ENCODE results near the gene KLHL1. TPM values are rescaled to one million over a fixed set of nuclear protein-coding genes. Genes with fewer than 3 reads are reported as not detected.

KLHL1 gene
- polyA plus RNA-seq, 1 of the 3 experiments (the other 2 are of a cell fraction) = not detected

- CTCF ChIA-PET = interaction anchor here (0.7 kb wide), 1 partner anchor 14 kb away, joined by 3 read pairs; no protein-coding TSS in a partner anchor
- Histone ChIP-seq H3K9me2 (no peaks in the 10 kb centered on the region), H3K27ac (ENCODE audit: low read depth in 2 of 2, low read length in 1 of 2) (no peak overlapping the region), H3F3A (replicated peaks; ENCODE audit: insufficient read depth) (no peaks in the 10 kb centered on the region), H3K9me3 (no peaks in the 10 kb centered on the region), H3K79me2 (ENCODE audit: insufficient read depth) (no peaks in the 10 kb centered on the region), H3K9ac (no peak overlapping the region), H4K20me1 (ENCODE audit: insufficient read depth) (no peaks in the 10 kb centered on the region), H3K4me2 (no peak overlapping the region), H3K36me3 (replicated peaks in 1 of 2; ENCODE audit: control insufficient read depth in 1 of 2, insufficient read depth in 2 of 2, low read length in 1 of 2) (no peaks in the 10 kb centered on the region), H3K4me3 (ENCODE audit: low read depth in 2 of 2, low read length in 1 of 2) (no peak overlapping the region), H2AFZ (ENCODE audit: low read depth) (no peak overlapping the region), H3K27me3 (ENCODE audit: insufficient read depth) (no peaks in the 10 kb centered on the region), H3K4me1 (ENCODE audit: control insufficient read depth in 1 of 2, insufficient read depth in 2 of 2, low read depth in 1 of 2, low read length in 1 of 2) (no peaks in the 10 kb centered on the region)
- no peak for TF ChIP-seq JUND (IDR thresholded peaks at IDR 0.05)
- TF ChIP-seq POLR2AphosphoS5 (IDR thresholded peaks at IDR 0.05; ENCODE audit: low read depth, low read length) = no peak
- no peak for TF ChIP-seq TCF12 (IDR thresholded peaks at IDR 0.05)
- no peak for TF ChIP-seq EZH2phosphoT487 (IDR thresholded peaks at IDR 0.05; ENCODE audit: borderline replicate concordance, low read depth)
- no peak for TF ChIP-seq NRF1 (IDR thresholded peaks at IDR 0.05; ENCODE audit: low read depth, low read length)
- no peak for TF ChIP-seq TAF1 (IDR thresholded peaks at IDR 0.05; ENCODE audit: borderline replicate concordance, low read depth, low read length)
- no peak for TF ChIP-seq PBX3 (IDR thresholded peaks at IDR 0.05)
- TF ChIP-seq USF1 (IDR thresholded peaks at IDR 0.05; ENCODE audit: borderline replicate concordance, low read depth) = no peak
- TF ChIP-seq SIN3A (IDR thresholded peaks at IDR 0.05; ENCODE audit: borderline replicate concordance, low read depth, low read length) = no peak
- no peak for TF ChIP-seq MEF2A (IDR thresholded peaks at IDR 0.05; ENCODE audit: borderline replicate concordance, low read depth)
- no peak for TF ChIP-seq TEAD4 (IDR thresholded peaks at IDR 0.05; ENCODE audit: borderline replicate concordance, insufficient read depth)
- TF ChIP-seq RXRA (IDR thresholded peaks at IDR 0.05; ENCODE audit: borderline replicate concordance, low read depth) = no peak
- TF ChIP-seq ZBTB33 (IDR thresholded peaks at IDR 0.05; ENCODE audit: borderline replicate concordance, low read depth) = no peak
- TF ChIP-seq GATA2 (CRISPR knock-in tag; IDR thresholded peaks at IDR 0.05) = no peak
- DNase-seq = no peak
- POLR2A ChIA-PET = no interaction called here
- WGBS (ENCODE audit: low lambda C conversion rate) = 60% methylated on average over 4 of the region's 4 CpGs
Observed at GRCh38 chr13:69928262-69928661, 180.0 kb downstream of the KLHL1 start.

- 4% methylated on average over 2 of the region's 2 CpGs for WGBS (ENCODE audit: low lambda C conversion rate)
- no peak overlapping the region for H3K27ac ChIP-seq (ENCODE audit: low read depth in 2 of 2, low read length in 1 of 2)
- CTCF ChIA-PET = no interaction called here
- no peak for TF ChIP-seq RCOR1 (IDR thresholded peaks at IDR 0.05; ENCODE audit: low read length)
- TF ChIP-seq YY1 (IDR thresholded peaks at IDR 0.05; ENCODE audit: low read depth) = no peak
- TF ChIP-seq PBX3 (IDR thresholded peaks at IDR 0.05) = no peak
- TF ChIP-seq REST (IDR thresholded peaks at IDR 0.05; ENCODE audit: low read depth, low read length) = no peak
- no peak for TF ChIP-seq SIN3A (IDR thresholded peaks at IDR 0.05; ENCODE audit: borderline replicate concordance, low read depth, low read length)
- no peak for TF ChIP-seq RAD21 (IDR thresholded peaks at IDR 0.05; ENCODE audit: low read length)
- TF ChIP-seq GATA2 (CRISPR knock-in tag; IDR thresholded peaks at IDR 0.05) = no peak
- no peak for TF ChIP-seq TAF1 (IDR thresholded peaks at IDR 0.05; ENCODE audit: borderline replicate concordance, low read depth, low read length)
- no peaks in the 10 kb centered on the region for H3K9me2 ChIP-seq
- no peak for DNase-seq
- POLR2A ChIA-PET = no interaction called here
- H3K4me2 ChIP-seq = no peak overlapping the region
- H3K79me2 ChIP-seq (ENCODE audit: insufficient read depth) = no peaks in the 10 kb centered on the region
- H3K27me3 ChIP-seq (ENCODE audit: insufficient read depth) = no peaks in the 10 kb centered on the region
- H2AFZ ChIP-seq (ENCODE audit: low read depth) = no peak overlapping the region
- H3K36me3 ChIP-seq (replicated peaks in 1 of 2; ENCODE audit: control insufficient read depth in 1 of 2, insufficient read depth in 2 of 2, low read length in 1 of 2) = no peaks in the 10 kb centered on the region
- H3K4me3 ChIP-seq (ENCODE audit: low read depth in 2 of 2, low read length in 1 of 2) = no peak overlapping the region
- no peaks in the 10 kb centered on the region for H3K9me3 ChIP-seq
- no peaks in the 10 kb centered on the region for H3K4me1 ChIP-seq (ENCODE audit: control insufficient read depth in 1 of 2, insufficient read depth in 2 of 2, low read depth in 1 of 2, low read length in 1 of 2)
- H3K9ac ChIP-seq = no peak overlapping the region
- H3F3A ChIP-seq (replicated peaks; ENCODE audit: insufficient read depth) = no peaks in the 10 kb centered on the region
- H4K20me1 ChIP-seq (ENCODE audit: insufficient read depth) = no peaks in the 10 kb centered on the region
Observed at GRCh38 chr13:69921156-69921555, 187.1 kb downstream of the KLHL1 start.
